Measurements from ENCODE around the gene ZFAND4. TPM values are rescaled to one million over a fixed set of nuclear protein-coding genes. Genes with fewer than 3 reads are reported as not detected.
"Not testable (repeated sequence)": the region's sequence is repeated elsewhere in the genome, so short reads cannot be mapped to it uniquely, and the experiment has no call there.

ZFAND4 gene
- polyA plus RNA-seq (ENCODE audit: insufficient read length), result 9.2 TPM

DNA sequence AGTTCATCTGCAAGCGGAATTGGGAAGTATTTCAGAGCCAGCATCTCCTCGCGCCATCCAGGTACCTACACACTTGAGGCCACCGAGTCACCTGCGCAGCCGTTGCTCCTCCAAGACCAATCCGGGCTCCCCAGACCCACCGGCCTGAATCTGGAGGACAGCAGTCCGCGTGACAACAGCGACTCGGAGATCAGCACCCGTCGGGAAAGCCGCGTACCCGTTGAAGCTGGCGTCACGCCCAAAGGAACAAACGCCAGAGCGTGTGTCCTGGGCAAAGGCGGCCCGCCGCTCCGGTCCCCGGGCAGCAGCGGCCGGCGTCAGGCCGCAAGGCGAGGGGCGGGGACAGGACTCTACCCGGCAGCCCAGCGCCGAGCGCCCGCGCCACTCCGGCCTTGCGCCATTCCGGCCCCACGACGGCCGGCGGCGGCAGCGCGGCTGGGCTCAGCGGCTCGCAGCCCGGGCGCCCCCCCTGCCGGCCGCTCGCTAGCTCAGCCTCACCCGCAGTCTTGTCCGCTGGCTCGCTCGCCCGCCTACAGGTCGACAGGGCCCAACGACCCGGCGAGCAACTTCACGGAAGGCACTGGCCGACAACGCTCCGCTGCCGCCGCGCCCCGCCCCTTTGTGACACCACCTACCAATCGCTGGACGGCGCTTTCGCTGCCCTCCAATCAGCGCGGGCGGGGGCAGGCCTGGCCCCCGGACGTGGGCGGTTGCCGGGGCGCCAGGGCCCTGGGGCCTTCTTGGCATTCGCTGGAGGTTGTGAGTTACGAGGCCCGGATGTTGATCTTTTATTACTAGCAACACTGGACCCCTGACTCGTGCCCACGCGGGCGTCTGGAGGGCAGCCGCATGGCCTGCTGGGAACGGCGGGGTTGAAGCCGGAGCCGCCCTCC, at the start of gene ZFAND4:
Gene ZFAND4, minus strand, starts transcription at position 592 of the 893 bp plus-strand sequence. CDS start 9,047 bp downstream, outside the sequence.
- DNase-seq (ENCODE audit: low read depth), result peak; percentile 76

DNA sequence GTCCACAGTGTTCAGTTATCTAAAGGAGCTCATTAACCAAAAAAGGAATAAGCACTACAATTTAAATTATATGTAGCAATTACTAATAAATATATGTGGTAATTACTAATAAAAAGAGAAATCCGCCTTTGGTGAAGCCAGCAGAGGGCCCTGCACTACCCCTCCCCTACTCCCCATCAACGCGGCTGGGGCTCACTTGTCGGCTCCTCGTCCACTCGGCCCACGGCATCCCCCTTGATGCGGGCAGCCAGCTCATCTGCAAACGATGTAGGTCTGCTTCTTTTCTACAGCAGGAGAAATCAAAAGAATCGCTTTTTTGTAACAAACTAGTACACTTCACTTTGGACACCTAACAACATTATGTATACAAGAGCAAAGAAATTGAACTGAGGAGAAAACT, 48.9 kb upstream of the ZFAND4 start:
- not testable (repeated sequence) for DNase-seq (ENCODE audit: low read depth)

DNA sequence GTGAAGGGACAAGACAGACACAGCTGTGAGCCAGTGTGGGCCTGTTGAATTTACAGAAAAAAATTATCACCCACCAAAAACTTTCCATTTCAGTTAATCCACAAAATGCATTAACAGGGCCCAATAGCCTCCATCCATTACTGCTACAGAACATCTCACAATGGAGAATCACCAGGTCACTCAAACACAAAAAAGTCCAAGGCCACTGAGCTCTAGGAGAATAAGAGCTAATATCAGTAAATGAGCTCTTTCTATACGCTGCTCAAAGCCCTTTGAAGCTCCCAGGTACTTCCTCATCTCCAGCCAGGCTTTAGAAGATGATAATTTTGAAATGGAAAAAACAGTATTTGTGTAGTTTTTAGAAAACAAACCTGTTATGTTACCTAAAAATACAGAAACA, 45.1 kb upstream of the ZFAND4 start:
- not testable (repeated sequence) for DNase-seq (ENCODE audit: low read depth)

DNA sequence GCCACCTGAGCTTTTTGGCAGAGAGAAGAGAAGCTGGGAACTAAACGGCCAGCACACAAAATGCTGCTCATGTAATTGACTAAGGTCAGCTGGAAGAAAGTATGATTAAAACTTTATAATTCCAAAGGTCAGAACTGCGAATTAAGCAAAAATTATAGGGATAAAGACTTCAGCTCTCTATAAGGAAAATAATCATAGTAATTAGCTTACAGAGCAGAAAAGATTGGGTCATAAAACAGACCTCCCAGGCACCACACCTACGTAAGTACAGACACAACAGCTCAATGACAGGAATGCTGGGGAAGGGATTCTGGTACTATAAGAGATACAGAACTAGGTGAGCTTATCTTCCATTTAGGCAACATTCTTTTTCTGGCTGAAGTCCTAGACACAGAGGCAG, 44.5 kb upstream of the ZFAND4 start:
- DNase-seq (ENCODE audit: low read depth), result not testable (repeated sequence)

- DNase-seq (ENCODE audit: low read depth), result not testable (repeated sequence)
Observed at GRCh38 chr10:45711223-45711622, 38.7 kb upstream of the ZFAND4 start.

GRCh38 chr10:45710200-45710796, 37.7 kb upstream of the ZFAND4 start:
- DNase-seq (ENCODE audit: low read depth), result not testable (repeated sequence)

DNA sequence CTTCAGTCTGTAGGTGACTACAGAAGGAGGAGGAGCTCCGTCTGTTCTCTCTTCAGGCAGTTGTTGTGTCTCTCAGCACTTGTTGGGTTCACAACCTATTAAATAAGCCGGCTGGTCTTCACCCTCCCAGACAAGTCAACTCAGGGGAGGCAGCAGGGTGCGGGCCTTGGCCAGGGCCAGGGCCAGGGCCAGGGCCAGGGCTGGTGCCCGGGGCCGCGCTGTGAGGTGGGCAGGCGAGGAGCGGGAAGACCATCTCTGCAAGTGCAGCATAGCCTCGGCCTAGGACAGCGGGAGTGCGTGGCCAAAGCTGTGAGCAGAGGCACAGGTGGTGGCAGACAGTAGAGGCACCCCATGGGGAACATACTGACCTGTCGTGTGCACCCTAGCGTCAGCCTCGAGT, 5.9 kb upstream of the ZFAND4 start:
- DNase-seq (ENCODE audit: low read depth), result not testable (repeated sequence)

DNA sequence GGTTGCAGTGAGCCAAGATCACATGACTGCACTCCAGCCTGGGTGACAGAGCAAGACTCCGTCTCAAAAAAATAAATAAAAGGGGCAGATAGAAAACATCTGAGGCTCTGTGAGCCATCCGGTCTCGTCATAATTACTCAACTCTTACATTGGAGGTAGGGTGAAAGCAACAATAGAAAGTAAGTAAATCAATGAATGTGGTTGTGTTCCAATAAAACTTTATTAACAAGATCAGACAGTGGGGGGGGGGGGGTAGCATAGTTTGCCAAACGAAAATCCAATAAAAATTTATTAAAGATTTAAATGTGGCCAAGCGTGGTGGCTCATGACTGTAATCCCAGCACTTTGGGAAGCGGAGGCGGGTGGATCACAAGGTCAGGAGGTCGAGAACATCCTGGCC, 2.8 kb upstream of the ZFAND4 start:
- DNase-seq (ENCODE audit: low read depth), result no peak

DNA sequence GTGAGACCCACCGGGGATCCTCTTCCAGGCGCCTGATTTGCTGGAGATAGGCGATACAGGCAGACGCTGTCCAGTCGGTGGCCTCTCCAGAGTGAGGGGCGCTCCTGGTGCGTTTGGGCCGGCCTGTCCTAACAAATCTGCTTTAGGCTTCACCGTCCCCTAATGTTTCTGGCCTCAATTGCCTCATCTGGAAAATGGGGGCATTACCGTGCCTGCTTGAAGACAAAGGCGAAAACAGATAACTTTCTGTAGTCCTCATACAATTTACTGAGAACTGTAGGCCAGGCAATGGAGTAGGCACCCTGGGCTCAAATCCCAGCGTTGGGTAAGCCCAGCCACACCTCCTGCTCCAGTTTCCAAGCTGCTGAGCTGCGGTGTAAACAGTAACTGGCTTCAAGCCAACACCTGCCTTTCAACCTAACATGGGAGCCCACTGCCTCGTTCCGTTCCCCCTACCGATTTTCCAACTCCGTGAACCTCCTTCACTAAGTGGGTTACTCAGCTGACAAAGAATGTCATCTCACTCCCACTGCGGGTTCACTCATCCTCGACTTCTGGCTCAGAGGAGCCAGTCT, 589 bp upstream of the ZFAND4 start:
- no peak for DNase-seq (ENCODE audit: low read depth)

GRCh38 chr10:45671300-45671699, 1.3 kb downstream of the ZFAND4 start:
- not testable (repeated sequence) for DNase-seq (ENCODE audit: low read depth)

- DNase-seq (ENCODE audit: low read depth), result not testable (repeated sequence)
Observed at GRCh38 chr10:45669897-45670296, 2.7 kb downstream of the ZFAND4 start.

DNA sequence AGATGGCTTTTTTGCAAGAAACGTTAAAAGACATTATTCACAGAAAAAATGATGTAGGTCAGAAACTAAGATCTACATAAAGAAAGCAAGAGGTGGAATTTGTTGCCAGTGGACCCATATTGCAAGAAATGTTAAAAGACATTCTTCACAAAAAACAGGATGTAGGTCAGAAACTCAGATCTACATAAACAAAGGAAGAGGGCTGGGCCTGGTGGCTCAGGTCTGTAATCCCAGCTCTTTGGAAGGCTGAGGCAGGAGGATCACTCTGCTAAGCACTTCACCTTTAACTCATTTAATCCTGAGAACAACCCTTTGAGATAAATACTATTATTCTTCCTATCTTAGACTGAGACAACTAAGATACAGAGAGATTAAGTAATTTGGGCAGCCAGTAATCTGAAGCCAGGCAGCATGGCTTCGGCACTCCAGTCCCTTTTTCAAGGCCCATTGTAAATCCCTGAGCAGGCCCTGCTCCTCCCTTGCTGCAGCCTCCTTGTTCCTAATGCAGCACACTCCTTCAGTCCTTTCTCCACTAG, 11.6 kb downstream of the ZFAND4 start:
- DNase-seq (ENCODE audit: low read depth), result no peak

- no peak for DNase-seq (ENCODE audit: low read depth)
Observed at GRCh38 chr10:45657033-45657926, 15.3 kb downstream of the ZFAND4 start.

GRCh38 chr10:45655219-45655618, 17.4 kb downstream of the ZFAND4 start:
- no peak for DNase-seq (ENCODE audit: low read depth)

DNA sequence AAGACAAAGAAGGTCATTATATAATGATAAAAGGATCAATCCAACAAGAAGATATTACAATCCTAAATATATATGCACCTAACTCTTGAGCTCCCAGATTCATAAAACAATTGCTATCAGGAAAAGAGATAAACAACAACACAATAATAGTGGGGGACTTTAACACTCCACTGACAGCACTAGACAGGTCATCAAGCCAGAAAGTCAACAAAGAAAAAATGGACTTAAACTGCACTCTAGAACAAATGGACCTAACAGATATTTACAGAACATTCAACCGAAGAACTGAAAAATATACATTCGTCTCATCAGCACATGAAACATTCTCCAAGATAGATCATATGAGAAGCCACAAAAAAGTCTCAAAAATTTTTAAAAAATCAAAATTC, 17.8 kb downstream of the ZFAND4 start:
- DNase-seq (ENCODE audit: low read depth), result not testable (repeated sequence)

- DNase-seq (ENCODE audit: low read depth), result no peak
Observed at GRCh38 chr10:45653454-45653853, 19.1 kb downstream of the ZFAND4 start.

DNA sequence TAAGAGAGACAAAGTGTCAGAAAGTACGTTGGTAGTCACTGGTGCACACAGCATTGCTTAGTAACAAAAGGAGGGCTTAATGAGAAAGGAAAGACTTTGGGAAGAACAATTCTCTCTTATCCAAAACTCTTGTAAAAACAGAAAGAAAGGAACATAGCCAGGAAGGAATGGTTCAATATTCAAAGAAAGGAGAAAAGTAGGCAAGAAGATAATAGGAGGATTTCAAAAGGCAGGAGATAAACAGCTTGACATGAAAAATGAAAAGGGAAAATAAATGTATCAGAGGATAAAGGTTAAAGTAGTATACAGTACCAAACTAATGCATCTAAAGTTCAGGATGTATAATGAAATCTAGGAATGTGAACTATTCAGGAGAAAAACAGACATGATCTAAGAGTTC, 20.1 kb downstream of the ZFAND4 start:
- DNase-seq (ENCODE audit: low read depth), result no peak

DNA sequence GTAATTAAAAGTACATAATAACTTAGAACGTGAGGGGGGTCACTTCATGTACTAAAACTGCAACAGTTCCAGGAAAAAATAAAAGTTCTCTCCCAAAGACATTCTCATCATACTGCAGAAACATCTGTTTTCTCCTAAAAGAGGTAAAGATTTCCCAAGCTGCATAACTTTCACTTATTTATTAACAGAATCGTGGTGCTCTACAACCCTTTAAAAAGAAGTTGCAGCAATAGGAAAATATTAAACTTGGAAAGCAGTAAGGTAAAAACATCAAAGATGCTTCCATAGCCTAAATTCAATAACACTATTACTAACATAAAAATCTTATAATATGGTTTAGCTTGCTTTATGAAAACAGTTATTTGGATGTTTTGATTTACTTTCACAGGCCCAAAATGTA, 23.3 kb downstream of the ZFAND4 start:
- DNase-seq (ENCODE audit: low read depth), result no peak

DNA sequence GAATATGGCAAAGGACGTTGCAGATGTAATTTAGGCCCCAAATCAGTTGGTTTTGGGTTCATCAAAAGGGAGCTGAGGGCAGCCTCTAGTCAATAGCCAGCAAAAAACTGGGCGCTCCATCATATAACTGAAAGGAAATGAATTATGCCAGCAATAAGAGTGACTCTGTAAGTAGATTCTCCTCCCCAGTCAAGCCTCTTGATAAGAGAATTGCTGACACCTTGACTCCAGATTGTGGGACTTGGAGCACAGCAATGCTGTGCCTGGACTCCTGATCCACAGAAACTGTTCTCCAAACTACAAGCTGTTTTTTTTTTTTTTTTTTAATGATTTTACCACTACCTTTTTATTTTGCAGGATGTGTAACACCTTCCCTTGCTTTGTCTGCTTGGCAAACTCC, 25.5 kb downstream of the ZFAND4 start:
- no peak for DNase-seq (ENCODE audit: low read depth)

- DNase-seq (ENCODE audit: low read depth), result no peak
Observed at GRCh38 chr10:45646384-45647050, 26.1 kb downstream of the ZFAND4 start.

DNA sequence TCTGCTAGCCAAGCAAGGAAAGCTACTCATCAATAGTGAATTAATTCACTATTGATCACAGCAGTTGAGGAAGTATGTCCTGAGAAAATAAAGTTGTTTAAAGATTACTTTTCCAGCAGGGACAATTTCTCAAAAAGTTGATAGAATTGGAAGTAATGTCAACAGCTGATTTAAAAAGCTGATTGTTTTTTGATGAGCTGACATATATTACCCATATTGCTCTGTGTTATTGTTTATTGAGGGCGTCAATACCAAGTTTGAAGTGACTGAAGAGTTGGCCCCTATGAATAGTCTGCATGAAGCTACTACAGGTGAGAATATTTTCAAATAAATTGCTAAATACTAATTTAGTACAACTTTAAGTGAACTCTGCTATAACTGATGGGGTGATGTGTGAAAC, 28.0 kb downstream of the ZFAND4 start:
- no peak for DNase-seq (ENCODE audit: low read depth)

Measured in forelimb muscle (tissue), 1 donor.